CD14-positive monocyte (primary cell): ENCODE data around the gene SH3PXD2A. TPM values are rescaled to one million over a fixed set of nuclear protein-coding genes. Genes with fewer than 3 reads are reported as not detected.

Experiments
- DNase-seq, 3 donors: peaks; one replicate each; pipeline ENCODE4 v3.0.0-alpha.2; 2011 to 2022
- H2AFZ ChIP-seq: 2 replicates; pipeline ENCODE4 v1.6.0; 2012; ENCODE audit warnings: mild to moderate bottlenecking, low read depth, low read length, inconsistent platforms; ENCODE audit not compliant: insufficient read depth, poor library complexity, severe bottlenecking
- H3K27ac ChIP-seq, 2 donors: 1 replicate in 1 of 2; 2 replicates in 1 of 2; pipeline ENCODE4 v1.5.1; 2012 to 2013; ENCODE audit warnings: low read length in 2 of 2, control low read depth in 1 of 2, inconsistent platforms in 1 of 2, low read depth in 1 of 2, mild to moderate bottlenecking in 1 of 2
- H3K27me3 ChIP-seq, 2 donors: one replicate each; pipeline versions ENCODE4 v1.6.0 to v1.6.1; 2011 to 2013; ENCODE audit warnings: low read length in 2 of 2; ENCODE audit not compliant: control insufficient read depth in 2 of 2, insufficient read depth in 2 of 2
- H3K36me3 ChIP-seq, 2 donors: replicated peaks in 1 of 2; 1 replicate in 1 of 2; 2 replicates in 1 of 2; pipeline versions ENCODE4 v1.5.1 to v1.6.1; 2012 to 2013; ENCODE audit warnings: low read length in 2 of 2, control low read depth in 1 of 2, inconsistent platforms in 1 of 2, mild to moderate bottlenecking in 1 of 2; ENCODE audit not compliant: insufficient read depth in 2 of 2, control insufficient read depth in 1 of 2
- H3K4me1 ChIP-seq, 2 donors: 1 replicate in 1 of 2; 2 replicates in 1 of 2; pipeline versions ENCODE4 v1.5.1 to v1.6.1; 2012 to 2013; ENCODE audit warnings: low read length in 2 of 2, control low read depth in 1 of 2, inconsistent platforms in 1 of 2, mild to moderate bottlenecking in 1 of 2, moderate library complexity in 1 of 2; ENCODE audit not compliant: insufficient read depth in 2 of 2, control insufficient read depth in 1 of 2
- H3K4me2 ChIP-seq: replicated peaks from 2 replicates; pipeline ENCODE3; 2012; ENCODE audit warnings: low read length, moderate library complexity, mild to moderate bottlenecking; ENCODE audit not compliant: poor library complexity, severe bottlenecking; ENCODE audit errors: extremely low read depth
- H3K4me3 ChIP-seq, 3 experiments: fragments of 200-600 bp in 1 of 3; sonication (generic) in 1 of 3; replicated peaks in 1 of 3; 1 replicate in 2 of 3; 2 replicates in 1 of 3; pipeline ENCODE4 v1.5.1; 2011 to 2013; ENCODE audit warnings: low read length in 3 of 3, mild to moderate bottlenecking in 3 of 3, control low read depth in 2 of 3, low read depth in 2 of 3, inconsistent platforms in 1 of 3, moderate library complexity in 1 of 3
- H3K79me2 ChIP-seq: 2 replicates; pipeline ENCODE4 v1.6.0; 2012; ENCODE audit warnings: mild to moderate bottlenecking, control low read depth, inconsistent platforms, low read length, moderate library complexity; ENCODE audit not compliant: insufficient read depth
- H3K9ac ChIP-seq: 2 replicates; pipeline ENCODE4 v1.6.0; 2017; ENCODE audit warnings: low read length, mild to moderate bottlenecking; ENCODE audit not compliant: insufficient read depth, poor library complexity, severe bottlenecking
- H3K9me3 ChIP-seq, 2 donors: replicated peaks in 1 of 2; 1 replicate in 1 of 2; 2 replicates in 1 of 2; pipeline versions ENCODE4 v1.5.1 to v1.6.1; 2012 to 2013; ENCODE audit warnings: low read length in 2 of 2, control low read depth in 1 of 2; ENCODE audit not compliant: control insufficient read depth in 1 of 2, insufficient read depth in 1 of 2
- H4K20me1 ChIP-seq: 2 replicates; pipeline ENCODE4 v1.6.0; 2012; ENCODE audit warnings: mild to moderate bottlenecking, low read length, control low read depth, moderate library complexity; ENCODE audit not compliant: insufficient read depth
- H3K27ac Mint-ChIP-seq, 7 donors: one replicate each; pipeline ENCODE4 v1.8.0; 2020; ENCODE audit warnings: mild to moderate bottlenecking in 7 of 7, mixed read lengths in 7 of 7, moderate library complexity in 6 of 7, inconsistent platforms in 2 of 7
- H3K27me3 Mint-ChIP-seq, 3 donors: one replicate each; pipeline ENCODE4 v1.8.0; 2021 to 2022; ENCODE audit warnings: low read depth in 3 of 3, mild to moderate bottlenecking in 3 of 3, mixed read lengths in 3 of 3, moderate library complexity in 3 of 3, inconsistent platforms in 1 of 3
- H3K36me3 Mint-ChIP-seq, 2 donors: one replicate each; pipeline ENCODE4 v1.8.0; 2020; ENCODE audit warnings: mixed read lengths in 2 of 2, inconsistent platforms in 1 of 2, mild to moderate bottlenecking in 1 of 2
- H3K4me1 Mint-ChIP-seq: one replicate; pipeline ENCODE4 v1.8.0; 2020; ENCODE audit warnings: mild to moderate bottlenecking, mixed read lengths
- H3K4me3 Mint-ChIP-seq, 2 donors: one replicate each; pipeline ENCODE4 v1.8.0; 2020; ENCODE audit warnings: mild to moderate bottlenecking in 2 of 2, mixed read lengths in 2 of 2, moderate library complexity in 1 of 2
- H3K9me3 Mint-ChIP-seq, 7 donors: one replicate each; pipeline ENCODE4 v1.8.0; 2020 to 2022; ENCODE audit warnings: mixed read lengths in 7 of 7, mild to moderate bottlenecking in 6 of 7, moderate library complexity in 6 of 7, inconsistent platforms in 2 of 7
- CTCF ChIP-seq: fragments of 200-600 bp; IDR thresholded peaks from one replicate; pipeline ENCODE4 v1.8.0; 2022; ENCODE audit warnings: antibody characterized with exemption, mild to moderate bottlenecking
- WGBS: methylation state at CpG from one replicate; pipeline ENCODE4 v1.1.5; 2013; ENCODE audit warnings: missing lambda C conversion rate; ENCODE audit not compliant: insufficient coverage; 5-methylcytosine and 5-hydroxymethylcytosine counted together
- intact Hi-C, 2 donors: fragments of 100-400 bp; cut with micrococcal nuclease; formaldehyde crosslinking; loops; one replicate each; pipeline versions ENCODE4 v1.15.0 to v1.15.1; 2023
- polyA plus RNA-seq, 3 donors: library from polyadenylated mRNA; depleted of rRNA in 1 of 3; unstranded in 2 of 3; stranded (reverse) in 1 of 3; fragments of 300-500 nt in 2 of 3; fragments of >200 nt in 1 of 3; fragmentation: Illumina TruSeq in 2 of 3; gene quantifications; 1 replicate in 2 of 3; 2 replicates in 1 of 3; pipeline ENCODE4 v1.2.3, GENCODE V29; 2012 to 2021

The SH3PXD2A gene
- polyA plus RNA-seq, 3 donors: 0.01 to 0.76 (median 0.05) TPM

- Mint-ChIP-seq H3K9me3 (no peaks in the 10 kb centered on the region), H3K4me1 (peaks cover 14% of the 10 kb centered on the region), H3K36me3 (no peaks in the 10 kb centered on the region), H3K4me3 (no peak overlapping the region), H3K27me3 (peaks cover 10 to 11% (median 11%) of the 10 kb centered on the region in 3 donors), H3K27ac (no peak overlapping the region)
- H3K4me2 ChIP-seq: no peak overlapping the region
- WGBS: 92% methylated on average over 3 of the region's 3 CpGs
- H3K9me3 ChIP-seq: no peaks in the 10 kb centered on the region
- no peak for DNase-seq
- no peaks in the 10 kb centered on the region for H3K27me3 ChIP-seq
- H3K36me3 ChIP-seq: no peaks in the 10 kb centered on the region
- TF ChIP-seq CTCF: no peak
- H3K9ac ChIP-seq: no peak overlapping the region
- H3K4me1 ChIP-seq: peaks cover 4 to 12% of the 10 kb centered on the region in 2 donors
- no peaks in the 10 kb centered on the region for H4K20me1 ChIP-seq
- intact Hi-C loops: no loop called here
- H3K4me3 ChIP-seq: no peak overlapping the region
- no peaks in the 10 kb centered on the region for H3K79me2 ChIP-seq
- no peak overlapping the region for H2AFZ ChIP-seq
- no peak overlapping the region for H3K27ac ChIP-seq
Measured at GRCh38 chr10:103787331-103787730, 68.0 kb downstream of the SH3PXD2A start.

- H3K4me1 ChIP-seq: peaks cover 4 to 12% of the 10 kb centered on the region in 2 donors
- H3K36me3 ChIP-seq: no peaks in the 10 kb centered on the region
- H4K20me1 ChIP-seq: no peaks in the 10 kb centered on the region
- peaks cover 14% of the 10 kb centered on the region for H3K4me1 Mint-ChIP-seq
- DNase-seq: no peak
- no peak overlapping the region for H3K4me2 ChIP-seq
- WGBS: 80% methylated on average over 2 of the region's 4 CpGs
- no peak overlapping the region for H2AFZ ChIP-seq
- H3K79me2 ChIP-seq: no peaks in the 10 kb centered on the region
- no peak overlapping the region for H3K27ac Mint-ChIP-seq
- H3K36me3 Mint-ChIP-seq: no peaks in the 10 kb centered on the region
- H3K9me3 ChIP-seq: no peaks in the 10 kb centered on the region
- peaks cover 9 to 12% (median 11%) of the 10 kb centered on the region in 3 donors for H3K27me3 Mint-ChIP-seq
- no peak overlapping the region for H3K4me3 ChIP-seq
- peaks cover 0 to 4% (median 0%) of the 10 kb centered on the region in 7 donors for H3K9me3 Mint-ChIP-seq
- H3K4me3 Mint-ChIP-seq: no peak overlapping the region
- no peak for TF ChIP-seq CTCF
- no peak overlapping the region for H3K27ac ChIP-seq
- H3K9ac ChIP-seq: no peak overlapping the region
- H3K27me3 ChIP-seq: no peaks in the 10 kb centered on the region
- intact Hi-C loops: no loop called here
Measured at GRCh38 chr10:103786020-103786419, 69.4 kb downstream of the SH3PXD2A start.
